ENCODE data around the gene CARNS1. TPM values are rescaled to one million over a fixed set of nuclear protein-coding genes. Genes with fewer than 3 reads are reported as not detected.
A peak's percentile ranks its signal among the peaks of the same experiment; 100 is the strongest.
"Not testable (repeated sequence)": the region's sequence is repeated elsewhere in the genome, so short reads cannot be mapped to it uniquely, and the experiment has no call there.

Gene CARNS1
- total and polyA plus RNA-seq, 2 experiments from 2014 or later = 0.38 to 0.43 TPM

DNA sequence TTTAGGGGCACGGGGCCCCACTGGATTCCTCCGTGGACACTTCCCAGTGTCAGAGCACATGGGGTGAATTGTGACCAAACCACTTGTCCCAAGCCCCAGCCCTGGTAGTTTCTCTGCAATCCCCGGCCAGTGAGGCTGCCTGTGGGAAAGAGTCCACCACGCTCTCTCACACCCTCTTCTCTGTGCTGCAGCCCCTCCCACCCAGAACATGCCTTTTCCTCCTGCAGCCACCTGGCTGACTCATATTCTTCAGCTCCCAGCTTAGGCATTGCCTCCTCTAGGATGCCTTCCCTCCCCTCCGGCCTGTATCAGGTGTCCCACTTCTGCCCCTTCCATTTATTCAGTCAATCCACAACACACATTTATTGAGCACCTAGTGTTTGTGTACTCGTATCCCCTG, 7.4 kb downstream of the CARNS1 start:
- H3K9me2 ChIP-seq (ENCODE audit: insufficient read depth) = no peaks in the 10 kb centered on the region
- H3K4me1 ChIP-seq (ENCODE audit: insufficient read depth) = no peaks in the 10 kb centered on the region; the same call in 1 of the 2 replicates
- H3K27me3 ChIP-seq (replicated peaks; ENCODE audit: insufficient read depth) = no peaks in the 10 kb centered on the region
- DNase-seq = no peak
- H3K4me3 ChIP-seq = no peak overlapping the region
- in situ Hi-C loops (cut with MboI) = no loop called here
- H3K4me2 ChIP-seq (ENCODE audit: unreplicated experiment) = no peak overlapping the region
- no peak overlapping the region for H3K27ac ChIP-seq
- TF ChIP-seq EZH2phosphoT487 (IDR thresholded peaks at IDR 0.05; ENCODE audit: insufficient read depth, low read depth) = no peak
- no peak for TF ChIP-seq EZH2 (IDR thresholded peaks at IDR 0.05; ENCODE audit: insufficient read depth, poor library complexity, severe bottlenecking)
- WGBS, 2 experiments (ENCODE audit: low coverage in 1 of 2, low lambda C conversion rate in 2 of 2, missing lambda C conversion rate in 2 of 2) = 68% methylated on average over 5 to 6 of the region's 6 CpGs
- H3F3A ChIP-seq (ENCODE audit: insufficient read depth) = no peaks in the 10 kb centered on the region
- H3K36me3 ChIP-seq (ENCODE audit: low read depth) = no peaks in the 10 kb centered on the region
- no peaks in the 10 kb centered on the region for H3K79me2 ChIP-seq (ENCODE audit: insufficient read depth)
- no peak overlapping the region for H2AFZ ChIP-seq
- no peaks in the 10 kb centered on the region for H4K20me1 ChIP-seq (ENCODE audit: insufficient read depth)
- H3K9me3 ChIP-seq (ENCODE audit: low read depth) = no peaks in the 10 kb centered on the region
- H3K9ac ChIP-seq = no peak overlapping the region

DNA sequence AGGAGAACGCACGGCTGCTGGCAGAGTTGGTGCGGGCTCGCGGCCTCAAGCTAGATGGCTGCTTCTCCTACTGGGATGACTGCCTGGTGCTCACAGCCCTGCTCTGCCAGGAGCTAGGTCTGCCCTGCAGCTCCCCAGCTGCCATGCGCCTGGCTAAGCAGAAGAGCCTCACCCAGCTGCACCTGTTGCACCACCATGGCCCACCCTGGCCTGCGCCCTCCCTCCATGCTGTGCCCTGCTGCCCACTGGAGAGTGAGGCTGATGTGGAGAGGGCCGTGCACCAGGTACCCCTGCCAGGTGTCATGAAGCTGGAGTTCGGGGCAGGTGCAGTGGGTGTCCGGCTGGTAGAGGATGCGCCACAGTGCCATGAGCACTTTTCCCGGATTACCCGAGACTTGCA, 8.0 kb downstream of the CARNS1 start:
- no peak for DNase-seq
- TF ChIP-seq EZH2 (IDR thresholded peaks at IDR 0.05; ENCODE audit: insufficient read depth, poor library complexity, severe bottlenecking) = no peak
- TF ChIP-seq EZH2phosphoT487 (IDR thresholded peaks at IDR 0.05; ENCODE audit: insufficient read depth, low read depth) = no peak
- Histone ChIP-seq H3K36me3 (ENCODE audit: low read depth) (no peaks in the 10 kb centered on the region), H2AFZ (no peak overlapping the region), H3K4me2 (ENCODE audit: unreplicated experiment) (no peak overlapping the region), H3K9ac (no peak overlapping the region), H3K79me2 (ENCODE audit: insufficient read depth) (peaks cover 2% of the 10 kb centered on the region), H3K27me3 (replicated peaks; ENCODE audit: insufficient read depth) (no peaks in the 10 kb centered on the region), H4K20me1 (ENCODE audit: insufficient read depth) (no peaks in the 10 kb centered on the region), H3F3A (ENCODE audit: insufficient read depth) (no peaks in the 10 kb centered on the region), H3K27ac (no peak overlapping the region), H3K9me3 (ENCODE audit: low read depth) (no peaks in the 10 kb centered on the region), H3K4me3 (no peak overlapping the region), H3K9me2 (ENCODE audit: insufficient read depth) (no peaks in the 10 kb centered on the region), H3K4me1 (ENCODE audit: insufficient read depth) (no peaks in the 10 kb centered on the region; the same call in 1 of the 2 replicates)
- WGBS, 2 experiments (ENCODE audit: low coverage in 1 of 2, low lambda C conversion rate in 2 of 2, missing lambda C conversion rate in 2 of 2) = 87 to 90% methylated on average over 13 of the region's 13 CpGs
- in situ Hi-C loops (cut with MboI) = no loop called here

- no peak for DNase-seq
- H3K4me3 ChIP-seq = no peak overlapping the region
- 80 to 81% methylated on average over 30 to 31 of the region's 34 CpGs for WGBS, 2 experiments (ENCODE audit: low coverage in 1 of 2, low lambda C conversion rate in 2 of 2, missing lambda C conversion rate in 2 of 2)
- H3K36me3 ChIP-seq (ENCODE audit: low read depth) = no peaks in the 10 kb centered on the region
- H3K27me3 ChIP-seq (replicated peaks; ENCODE audit: insufficient read depth) = no peaks in the 10 kb centered on the region
- no peak overlapping the region for H3K4me2 ChIP-seq (ENCODE audit: unreplicated experiment)
- H3K79me2 ChIP-seq (ENCODE audit: insufficient read depth) = peaks cover 8% of the 10 kb centered on the region
- no peak overlapping the region for H3K27ac ChIP-seq
- H2AFZ ChIP-seq = no peak overlapping the region
- no peaks in the 10 kb centered on the region for H4K20me1 ChIP-seq (ENCODE audit: insufficient read depth)
- TF ChIP-seq EZH2 (IDR thresholded peaks at IDR 0.05; ENCODE audit: insufficient read depth, poor library complexity, severe bottlenecking) (no peak), EZH2phosphoT487 (IDR thresholded peaks at IDR 0.05; ENCODE audit: insufficient read depth, low read depth) (no peak)
- no peak overlapping the region for H3K9ac ChIP-seq
- no peaks in the 10 kb centered on the region for H3K9me2 ChIP-seq (ENCODE audit: insufficient read depth)
- in situ Hi-C loops (cut with MboI) = no loop called here
- no peaks in the 10 kb centered on the region for H3F3A ChIP-seq (ENCODE audit: insufficient read depth)
- no peaks in the 10 kb centered on the region for H3K9me3 ChIP-seq (ENCODE audit: low read depth)
- peaks cover 2% of the 10 kb centered on the region for H3K4me1 ChIP-seq (ENCODE audit: insufficient read depth)
These were observed 8.6 kb downstream of the CARNS1 start for GRCh38 chr11:67423891-67424613.

DNA sequence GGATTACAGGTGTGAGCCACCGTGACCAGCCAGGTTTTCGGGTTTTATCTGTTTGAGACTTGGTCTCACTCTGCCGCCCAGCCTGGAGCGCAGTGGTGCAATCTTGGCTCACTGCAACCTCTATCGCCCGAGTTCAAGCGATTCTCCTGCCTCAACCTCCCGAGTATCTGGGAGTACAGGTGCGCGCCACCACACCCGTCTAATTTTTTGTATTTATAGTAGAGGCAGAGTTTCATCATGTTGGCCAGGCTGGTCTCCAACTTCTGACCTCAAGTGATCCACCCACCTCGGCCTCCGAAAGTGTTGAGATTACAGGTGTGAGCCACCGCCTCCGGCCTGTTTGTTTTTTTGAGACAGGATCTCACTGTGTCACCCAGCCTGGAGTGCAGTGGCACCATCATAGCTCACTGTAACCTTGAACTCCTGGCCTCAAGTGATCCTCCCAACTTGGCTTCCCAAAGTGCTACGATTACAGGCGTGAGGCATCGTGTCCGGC, 11.9 kb downstream of the CARNS1 start:
- peak overlapping the region; percentile 91 for H3K9ac ChIP-seq
- H3K9me2 ChIP-seq (ENCODE audit: insufficient read depth); H3K9me3 ChIP-seq (ENCODE audit: low read depth); H3F3A ChIP-seq (ENCODE audit: insufficient read depth); H4K20me1 ChIP-seq (ENCODE audit: insufficient read depth); H3K27me3 ChIP-seq (replicated peaks; ENCODE audit: insufficient read depth); in situ Hi-C loops (cut with MboI); H3K36me3 ChIP-seq (ENCODE audit: low read depth); H3K4me1 ChIP-seq (ENCODE audit: insufficient read depth); DNase-seq: not testable (repeated sequence)
- H3K27ac ChIP-seq = peak overlapping the region; percentile 50
- WGBS, 2 experiments (ENCODE audit: low coverage in 1 of 2, low lambda C conversion rate in 2 of 2, missing lambda C conversion rate in 2 of 2) = 77 to 79% methylated on average over 19 of the region's 19 CpGs
- peaks cover 30% of the 10 kb centered on the region for H3K79me2 ChIP-seq (ENCODE audit: insufficient read depth)
- peak overlapping the region; percentile 98 for H3K4me3 ChIP-seq
- H3K4me2 ChIP-seq (ENCODE audit: unreplicated experiment) = peak overlapping the region; percentile 96
- H2AFZ ChIP-seq = peak overlapping the region; percentile 99
